ENCODE measurements around the gene TMEM179. TPM values are rescaled to one million over a fixed set of nuclear protein-coding genes. Genes with fewer than 3 reads are reported as not detected.
A peak's percentile ranks its signal among the peaks of the same experiment; 100 is the strongest.
"Not testable (repeated sequence)": the region's sequence is repeated elsewhere in the genome, so short reads cannot be mapped to it uniquely, and the experiment has no call there.

TMEM179 gene
- total RNA-seq, 1 experiment from 2014 or later, result not detected

GRCh38 chr14:104642540-104642868 lies 37.9 kb upstream of the TMEM179 start:
- Histone ChIP-seq H3K27ac (no peak overlapping the region), H3K4me1 (replicated peaks) (0 out of 2 replicates have a peak, but pooled peaks cover 3% of the 10 kb centered on the region), H3K9me3 (replicated peaks) (peaks cover 6% of the 10 kb centered on the region; the same call in 1 of the 2 replicates), H3K4me3 (no peak overlapping the region), H3K27me3 (replicated peaks) (peaks cover 8% of the 10 kb centered on the region), H3K36me3 (no peaks in the 10 kb centered on the region)
- no peak for DNase-seq (ENCODE audit: low read depth in 1 of 2, low spot score in 2 of 2)

- Histone ChIP-seq H3K9me3 (replicated peaks) (peaks cover 6% of the 10 kb centered on the region; the same call in 1 of the 2 replicates), H3K36me3 (no peaks in the 10 kb centered on the region), H3K27ac (no peak overlapping the region), H3K4me1 (replicated peaks) (0 out of 2 replicates have a peak, but pooled peaks cover 3% of the 10 kb centered on the region), H3K4me3 (no peak overlapping the region), H3K27me3 (replicated peaks) (peaks cover 10% of the 10 kb centered on the region)
- DNase-seq (ENCODE audit: low read depth in 1 of 2, low spot score in 2 of 2), result no peak
Measured at GRCh38 chr14:104641753-104642539, 37.4 kb upstream of the TMEM179 start.

- Histone ChIP-seq H3K9me3 (replicated peaks) (peaks cover 6% of the 10 kb centered on the region; the same call in 1 of the 2 replicates), H3K36me3 (no peaks in the 10 kb centered on the region), H3K4me1 (replicated peaks) (0 out of 2 replicates have a peak, but pooled peaks cover 3% of the 10 kb centered on the region), H3K27ac (no peak overlapping the region), H3K4me3 (no peak overlapping the region), H3K27me3 (replicated peaks) (peaks cover 15% of the 10 kb centered on the region)
- DNase-seq (ENCODE audit: low read depth in 1 of 2, low spot score in 2 of 2), result no peak
Measured at GRCh38 chr14:104640681-104641080, 36.1 kb upstream of the TMEM179 start.

- 0 out of 2 replicates have a peak, but pooled peaks cover 3% of the 10 kb centered on the region for H3K4me1 ChIP-seq (replicated peaks)
- no peak overlapping the region for H3K4me3 ChIP-seq
- H3K9me3 ChIP-seq (replicated peaks), result peaks cover 2% of the 10 kb centered on the region; the same call in 1 of the 2 replicates
- no peaks in the 10 kb centered on the region for H3K36me3 ChIP-seq
- H3K27me3 ChIP-seq (replicated peaks), result peaks cover 15% of the 10 kb centered on the region
- DNase-seq (ENCODE audit: low read depth in 1 of 2, low spot score in 2 of 2), result peak in 1 of 2 experiments; percentile 24
- no peak overlapping the region for H3K27ac ChIP-seq
Measured at GRCh38 chr14:104639885-104640548, 35.4 kb upstream of the TMEM179 start.

GRCh38 chr14:104639471-104639870 lies 34.9 kb upstream of the TMEM179 start:
- H3K4me1 ChIP-seq (replicated peaks), result 0 out of 2 replicates have a peak, but pooled peaks cover 3% of the 10 kb centered on the region
- no peak overlapping the region for H3K27ac ChIP-seq
- H3K27me3 ChIP-seq (replicated peaks), result peaks cover 15% of the 10 kb centered on the region
- no peaks in the 10 kb centered on the region for H3K36me3 ChIP-seq
- DNase-seq (ENCODE audit: low read depth in 1 of 2, low spot score in 2 of 2), result no peak
- H3K9me3 ChIP-seq (replicated peaks), result no peaks in the 10 kb centered on the region
- no peak overlapping the region for H3K4me3 ChIP-seq

- no peak for DNase-seq (ENCODE audit: low read depth in 1 of 2, low spot score in 2 of 2)
- Histone ChIP-seq H3K4me1 (replicated peaks) (0 out of 2 replicates have a peak, but pooled peaks cover 3% of the 10 kb centered on the region), H3K36me3 (no peaks in the 10 kb centered on the region), H3K27ac (no peak overlapping the region), H3K9me3 (replicated peaks) (no peaks in the 10 kb centered on the region), H3K4me3 (no peak overlapping the region), H3K27me3 (replicated peaks) (peaks cover 15% of the 10 kb centered on the region)
Measured at GRCh38 chr14:104638927-104639450, 34.4 kb upstream of the TMEM179 start.

GRCh38 chr14:104638190-104638589 lies 33.6 kb upstream of the TMEM179 start:
- no peaks in the 10 kb centered on the region for H3K9me3 ChIP-seq (replicated peaks)
- H3K4me3 ChIP-seq, result no peak overlapping the region
- no peaks in the 10 kb centered on the region for H3K36me3 ChIP-seq
- peaks cover 15% of the 10 kb centered on the region for H3K27me3 ChIP-seq (replicated peaks)
- no peak overlapping the region for H3K27ac ChIP-seq
- DNase-seq (ENCODE audit: low read depth in 1 of 2, low spot score in 2 of 2), result no peak
- H3K4me1 ChIP-seq (replicated peaks), result 0 out of 2 replicates have a peak, but pooled peaks cover 3% of the 10 kb centered on the region

GRCh38 chr14:104637546-104638003 lies 33.0 kb upstream of the TMEM179 start:
- no peak overlapping the region for H3K27ac ChIP-seq
- H3K4me1 ChIP-seq (replicated peaks), result 0 out of 2 replicates have a peak, but pooled peaks cover 3% of the 10 kb centered on the region
- peaks cover 17% of the 10 kb centered on the region for H3K27me3 ChIP-seq (replicated peaks)
- H3K36me3 ChIP-seq, result no peaks in the 10 kb centered on the region
- no peaks in the 10 kb centered on the region for H3K9me3 ChIP-seq (replicated peaks)
- no peak for DNase-seq (ENCODE audit: low read depth in 1 of 2, low spot score in 2 of 2)
- no peak overlapping the region for H3K4me3 ChIP-seq

- not testable (repeated sequence) for DNase-seq (ENCODE audit: low read depth in 1 of 2, low spot score in 2 of 2); H3K27ac ChIP-seq; H3K9me3 ChIP-seq (replicated peaks); H3K4me1 ChIP-seq (replicated peaks); H3K36me3 ChIP-seq; H3K4me3 ChIP-seq
- peaks cover 21% of the 10 kb centered on the region for H3K27me3 ChIP-seq (replicated peaks)
Measured at GRCh38 chr14:104636846-104637545, 32.4 kb upstream of the TMEM179 start.

GRCh38 chr14:104636131-104636530 lies 31.6 kb upstream of the TMEM179 start:
- Histone ChIP-seq H3K4me1 (replicated peaks) (0 out of 2 replicates have a peak, but pooled peaks cover 3% of the 10 kb centered on the region), H3K9me3 (replicated peaks) (no peaks in the 10 kb centered on the region), H3K27ac (no peak overlapping the region), H3K27me3 (replicated peaks) (peaks cover 21% of the 10 kb centered on the region), H3K36me3 (no peaks in the 10 kb centered on the region), H3K4me3 (no peak overlapping the region)
- no peak for DNase-seq (ENCODE audit: low read depth in 1 of 2, low spot score in 2 of 2)

- Histone ChIP-seq H3K9me3 (replicated peaks) (no peaks in the 10 kb centered on the region), H3K27ac (no peak overlapping the region), H3K4me1 (replicated peaks) (0 out of 2 replicates have a peak, but pooled peaks cover 3% of the 10 kb centered on the region), H3K4me3 (no peak overlapping the region), H3K27me3 (replicated peaks) (peaks cover 21% of the 10 kb centered on the region), H3K36me3 (no peaks in the 10 kb centered on the region)
- DNase-seq (ENCODE audit: low read depth in 1 of 2, low spot score in 2 of 2), result no peak
Measured at GRCh38 chr14:104635717-104636116, 31.1 kb upstream of the TMEM179 start.

- Histone ChIP-seq H3K36me3 (no peaks in the 10 kb centered on the region), H3K4me3 (no peak overlapping the region), H3K27me3 (replicated peaks) (peaks cover 23% of the 10 kb centered on the region), H3K9me3 (replicated peaks) (no peaks in the 10 kb centered on the region), H3K4me1 (replicated peaks) (0 out of 2 replicates have a peak, but pooled peaks cover under 1% of the 10 kb centered on the region), H3K27ac (no peak overlapping the region)
- DNase-seq (ENCODE audit: low read depth in 1 of 2, low spot score in 2 of 2), result no peak
Measured at GRCh38 chr14:104634886-104635570, 30.5 kb upstream of the TMEM179 start.
